Testis (tissue), 3 donors: Measurements from ENCODE around the gene LGALS4. TPM values are rescaled to one million over a fixed set of nuclear protein-coding genes. Genes with fewer than 3 reads are reported as not detected.

Experiments
- DNase-seq: peaks from one replicate; pipeline ENCODE4 v3.0.0-alpha.2; 2019
- H3K27ac ChIP-seq, 2 donors: fragments of 200-600 bp; sonication (generic); one replicate each; pipeline ENCODE4 v1.5.1; 2019
- H3K27me3 ChIP-seq: fragments of 200-600 bp; sonication (generic); one replicate; pipeline ENCODE4 v1.5.1; 2019
- H3K36me3 ChIP-seq: fragments of 200-600 bp; sonication (generic); one replicate; pipeline ENCODE4 v1.5.1; 2017; ENCODE audit warnings: low read depth; ENCODE audit errors: missing control alignments
- H3K4me1 ChIP-seq: fragments of 200-600 bp; sonication (generic); one replicate; pipeline ENCODE4 v1.5.1; 2019
- H3K4me3 ChIP-seq, 2 donors: fragments of 200-600 bp; sonication (generic); one replicate each; pipeline ENCODE4 v1.5.1; 2017 to 2019
- H3K9me3 ChIP-seq: fragments of 200-600 bp; sonication (generic); one replicate; pipeline ENCODE4 v1.5.1; 2017
- CTCF ChIP-seq, 3 experiments: fragments of 450-650 bp in 2 of 3; fragments of 200-600 bp in 1 of 3; sonication (generic) in 1 of 3; IDR thresholded peaks; one replicate each; pipeline ENCODE4 v1.5.1; 2016 to 2019; ENCODE audit warnings: antibody characterized with exemption in 3 of 3, mild to moderate bottlenecking in 2 of 3, moderate library complexity in 1 of 3
- POLR2A ChIP-seq: fragments of 450-650 bp; IDR thresholded peaks from one replicate; pipeline ENCODE4 v1.6.1; 2017; ENCODE audit warnings: antibody characterized with exemption, mild to moderate bottlenecking, moderate library complexity
- WGBS, 2 donors: methylation state at CpG; one replicate each; pipeline ENCODE4 v1.1.5; 2018; 5-methylcytosine and 5-hydroxymethylcytosine counted together
- intact Hi-C: fragments of 100-400 bp; cut with DNase I; formaldehyde crosslinking; loops from one replicate; pipeline ENCODE4 v1.15.1; 2023; ENCODE audit warnings: low total_unique reads
- polyA plus RNA-seq: library from polyadenylated mRNA; stranded (reverse); fragments of 350-450 nt; fragmentation: Illumina TruSeq; extraction: RNeasy Lipid Tissue Mini Kit (QIAGEN cat#74804); gene quantifications from one replicate; pipeline ENCODE4 v1.2.3, GENCODE V29; 2014; ENCODE audit warnings: low read depth, low replicate concordance; ENCODE audit not compliant: insufficient read depth
- total RNA-seq, 2 donors: library from RNA; depleted of rRNA; stranded (reverse); fragments of >200 nt; gene quantifications; one replicate each; pipeline ENCODE4 v1.2.3, GENCODE V29; 2016

Gene LGALS4
- total and polyA plus RNA-seq, 3 donors from 2014 or later: 1.6 to 1.9 (median 1.6) TPM

DNA sequence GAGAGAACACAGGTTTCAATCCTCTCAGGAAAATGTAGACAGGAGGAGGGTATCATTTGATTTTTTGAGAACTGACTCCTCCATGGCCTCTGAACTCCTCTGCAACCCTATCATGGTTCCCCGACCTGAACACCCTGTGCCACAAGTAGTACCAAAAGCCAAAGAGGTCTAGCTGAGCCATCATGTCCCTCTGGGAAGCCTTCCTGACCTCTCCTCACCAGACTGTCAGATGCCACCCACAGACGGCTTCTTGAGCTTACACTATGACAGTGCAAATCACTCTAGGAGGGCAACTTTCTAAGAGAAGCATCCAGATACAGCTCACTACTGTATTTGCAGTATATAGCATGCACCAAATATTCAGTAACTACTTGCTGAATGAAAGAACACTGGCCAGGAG, 33.4 kb upstream of the LGALS4 start:
- intact Hi-C loops: no loop called here
- Histone ChIP-seq H3K27me3 (no peaks in the 10 kb centered on the region), H3K9me3 (no peaks in the 10 kb centered on the region), H3K36me3 (peaks cover 7% of the 10 kb centered on the region), H3K27ac (no peak overlapping the region), H3K4me3 (no peak overlapping the region), H3K4me1 (peaks cover 25% of the 10 kb centered on the region)
- WGBS, 2 donors: 51 to 76% methylated on average over 2 of the region's 2 CpGs
- DNase-seq: no peak
- TF ChIP-seq POLR2A: no peak
- TF ChIP-seq CTCF (IDR thresholded peaks at IDR 0.05): no peak

GRCh38 chr19:38845374-38846024, 32.8 kb upstream of the LGALS4 start:
- peaks cover 24% of the 10 kb centered on the region for H3K4me1 ChIP-seq
- H3K9me3 ChIP-seq: no peaks in the 10 kb centered on the region
- peaks cover 7% of the 10 kb centered on the region for H3K36me3 ChIP-seq

DNA sequence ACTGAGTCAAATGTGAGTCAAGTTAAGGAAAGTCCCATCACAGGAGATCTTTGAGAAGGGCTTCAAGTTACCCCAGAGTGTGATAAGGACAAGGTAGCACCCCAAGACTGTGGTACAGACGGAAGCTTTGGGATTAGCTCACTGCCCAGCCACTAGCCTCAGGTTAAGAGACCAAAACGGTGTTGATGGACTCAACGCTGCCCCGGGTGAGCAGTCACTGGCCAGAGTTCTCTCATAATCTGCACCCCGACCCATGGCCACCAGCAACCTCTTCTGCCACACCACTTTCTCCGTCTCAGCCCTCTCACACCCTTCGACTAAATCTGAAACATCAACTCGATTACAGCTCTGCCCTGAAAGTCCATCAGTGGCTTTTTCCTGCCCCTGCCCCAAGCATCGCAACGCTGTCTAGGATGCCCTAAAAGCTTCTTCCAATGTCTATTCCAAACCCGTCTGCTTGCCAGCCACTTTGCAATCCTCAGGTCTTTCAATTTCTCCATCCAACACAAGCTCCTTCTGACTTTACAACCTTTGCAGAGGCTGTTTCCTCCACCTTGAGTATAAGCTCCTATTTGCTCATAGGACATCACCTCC, 31.4 kb upstream of the LGALS4 start:
- H3K27me3 ChIP-seq: no peaks in the 10 kb centered on the region
- H3K4me1 ChIP-seq: peaks cover 24% of the 10 kb centered on the region
- DNase-seq: no peak
- 90 to 92% methylated on average over 11 of the region's 11 CpGs for WGBS, 2 donors
- intact Hi-C loops: no loop called here
- no peaks in the 10 kb centered on the region for H3K9me3 ChIP-seq
- no peak overlapping the region for H3K27ac ChIP-seq
- peaks cover 7% of the 10 kb centered on the region for H3K36me3 ChIP-seq
- H3K4me3 ChIP-seq: no peak overlapping the region
- TF ChIP-seq CTCF (IDR thresholded peaks at IDR 0.05) (no peak), POLR2A (no peak)

More at GRCh38 chr19:38845374-38846024, 32.8 kb upstream of the LGALS4 start:
- TF ChIP-seq POLR2A: no peak
- no peak for TF ChIP-seq CTCF (IDR thresholded peaks at IDR 0.05)
- intact Hi-C loops: no loop called here
- WGBS, 2 donors: 84 to 90% methylated on average over 14 of the region's 14 CpGs
- DNase-seq: no peak
- H3K4me3 ChIP-seq: no peak overlapping the region
- no peak overlapping the region for H3K27ac ChIP-seq
- H3K27me3 ChIP-seq: no peaks in the 10 kb centered on the region

DNA sequence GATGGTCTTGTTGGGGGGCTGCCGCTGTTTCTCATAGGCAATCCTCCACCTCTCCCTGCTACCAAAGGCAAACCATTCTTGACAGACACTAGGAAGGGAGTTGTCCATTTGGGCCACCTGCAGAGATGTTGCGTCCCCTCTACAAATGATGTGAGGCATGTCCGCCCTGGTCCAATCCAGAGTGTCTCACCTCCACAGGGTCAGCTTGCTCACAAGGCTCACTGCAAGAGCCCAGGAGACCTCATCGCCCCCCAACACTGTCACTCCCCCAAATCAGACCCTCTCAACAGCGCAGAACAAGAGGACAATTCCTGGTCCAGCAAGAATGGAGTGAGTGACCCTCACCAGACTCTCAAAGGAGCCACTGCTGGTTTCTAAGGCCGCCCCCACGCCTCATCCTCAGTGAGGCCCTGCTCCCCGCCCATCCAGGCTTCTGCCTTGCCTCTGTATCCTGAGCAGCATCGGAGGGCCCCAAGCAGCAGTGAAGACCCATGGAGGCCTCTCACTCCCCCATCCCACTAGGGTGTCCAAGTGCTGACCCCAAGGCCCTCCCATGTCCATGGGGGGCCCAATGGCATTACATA, 30.5 kb upstream of the LGALS4 start:
- H3K9me3 ChIP-seq: no peaks in the 10 kb centered on the region
- no peak overlapping the region for H3K27ac ChIP-seq
- no peaks in the 10 kb centered on the region for H3K27me3 ChIP-seq
- no peak overlapping the region for H3K4me3 ChIP-seq
- WGBS, 2 donors: 96 to 100% methylated on average over 6 to 9 of the region's 9 CpGs
- DNase-seq: no peak
- peaks cover 18% of the 10 kb centered on the region for H3K4me1 ChIP-seq
- TF ChIP-seq POLR2A: no peak
- TF ChIP-seq CTCF (IDR thresholded peaks at IDR 0.05): no peak
- H3K36me3 ChIP-seq: peaks cover 7% of the 10 kb centered on the region
- intact Hi-C loops: no loop called here
